Colon (tissue), 2 donors: Measurements from ENCODE around the gene STAT6.

Experiments used
- FAIRE-seq: peaks from 2 replicates; lab custom pipeline; 2012; peaks lifted over from hg19 to GRCh38; lab: Jason Lieb, UNC
- donor health status: control.
- donor health status: control.

Gene STAT6

GRCh38 chr12:57145460-57146059 lies 34.4 kb upstream of the STAT6 start:
- no peak for FAIRE-seq

GRCh38 chr12:57143454-57143853 lies 32.3 kb upstream of the STAT6 start:
- FAIRE-seq: no peak

GRCh38 chr12:57142727-57143126 lies 31.6 kb upstream of the STAT6 start:
- FAIRE-seq: no peak

- FAIRE-seq: no peak
These were observed 31.0 kb upstream of the STAT6 start for GRCh38 chr12:57142121-57142520.

GRCh38 chr12:57141249-57141648 lies 30.1 kb upstream of the STAT6 start:
- no peak for FAIRE-seq

GRCh38 chr12:57139796-57140649 lies 28.9 kb upstream of the STAT6 start:
- no peak for FAIRE-seq

GRCh38 chr12:57138526-57139272 lies 27.5 kb upstream of the STAT6 start:
- FAIRE-seq: no peak

- FAIRE-seq: no peak
These were observed 24.6 kb upstream of the STAT6 start for GRCh38 chr12:57135527-57136326.

GRCh38 chr12:57134949-57135348 lies 23.8 kb upstream of the STAT6 start:
- FAIRE-seq: no peak

GRCh38 chr12:57133916-57134315 lies 22.8 kb upstream of the STAT6 start:
- FAIRE-seq: no peak

GRCh38 chr12:57133013-57133569 lies 21.9 kb upstream of the STAT6 start:
- FAIRE-seq: no peak

- FAIRE-seq: no peak
These were observed 21.0 kb upstream of the STAT6 start for GRCh38 chr12:57131896-57132744.

GRCh38 chr12:57130941-57131340 lies 19.8 kb upstream of the STAT6 start:
- FAIRE-seq: no peak

GRCh38 chr12:57129889-57130288 lies 18.7 kb upstream of the STAT6 start:
- FAIRE-seq: no peak

GRCh38 chr12:57129321-57129842 lies 18.2 kb upstream of the STAT6 start:
- FAIRE-seq: no peak

GRCh38 chr12:57128519-57129247 lies 17.5 kb upstream of the STAT6 start:
- no peak for FAIRE-seq

- no peak for FAIRE-seq
These were observed 16.8 kb upstream of the STAT6 start, which contains the start of gene LRP1 for GRCh38 chr12:57127726-57128518. Gene LRP1, plus strand, starts transcription at chr12:57128483. Its CDS starts 482 bp downstream, at chr12:57128965.

GRCh38 chr12:57127101-57127725 lies 16.1 kb upstream of the STAT6 start:
- no peak for FAIRE-seq
